ENCODE results near the gene PLEK.
"Not testable (repeated sequence)": the region's sequence is repeated elsewhere in the genome, so short reads cannot be mapped to it uniquely, and the experiment has no call there.

PLEK gene

DNA sequence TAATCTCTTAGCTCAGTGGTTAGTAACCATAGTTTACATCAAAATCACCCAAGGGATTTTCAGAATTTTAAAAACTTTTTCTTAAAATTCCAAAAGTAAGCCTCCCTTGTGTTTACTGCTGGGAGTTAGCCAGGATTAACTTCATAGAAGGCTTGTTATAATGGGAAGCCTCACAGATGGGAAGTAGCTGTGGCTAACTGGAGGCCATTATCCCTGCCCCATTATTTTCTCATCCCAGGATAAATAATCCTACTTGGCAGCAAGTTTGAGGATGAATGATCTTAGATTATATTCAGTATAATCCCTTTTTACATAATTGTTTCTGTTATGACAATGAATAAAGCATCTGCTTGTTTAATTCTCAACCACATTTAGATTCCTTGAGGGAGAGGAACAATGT, 25.5 kb downstream of the PLEK start:
- H3K27me3 ChIP-seq (replicated peaks; ENCODE audit: control insufficient read depth, insufficient read depth, low read length): no peaks in the 10 kb centered on the region
- DNase-seq (ENCODE audit: extremely low read depth, insufficient read length): no peak
- peak overlapping the region; percentile 58 for H3K4me3 ChIP-seq (replicated peaks; ENCODE audit: low read depth, low read length)
- peaks cover 30% of the 10 kb centered on the region for H3K36me3 ChIP-seq (ENCODE audit: control insufficient read depth, insufficient read depth, low read length)
- TF ChIP-seq, protein P1, sequence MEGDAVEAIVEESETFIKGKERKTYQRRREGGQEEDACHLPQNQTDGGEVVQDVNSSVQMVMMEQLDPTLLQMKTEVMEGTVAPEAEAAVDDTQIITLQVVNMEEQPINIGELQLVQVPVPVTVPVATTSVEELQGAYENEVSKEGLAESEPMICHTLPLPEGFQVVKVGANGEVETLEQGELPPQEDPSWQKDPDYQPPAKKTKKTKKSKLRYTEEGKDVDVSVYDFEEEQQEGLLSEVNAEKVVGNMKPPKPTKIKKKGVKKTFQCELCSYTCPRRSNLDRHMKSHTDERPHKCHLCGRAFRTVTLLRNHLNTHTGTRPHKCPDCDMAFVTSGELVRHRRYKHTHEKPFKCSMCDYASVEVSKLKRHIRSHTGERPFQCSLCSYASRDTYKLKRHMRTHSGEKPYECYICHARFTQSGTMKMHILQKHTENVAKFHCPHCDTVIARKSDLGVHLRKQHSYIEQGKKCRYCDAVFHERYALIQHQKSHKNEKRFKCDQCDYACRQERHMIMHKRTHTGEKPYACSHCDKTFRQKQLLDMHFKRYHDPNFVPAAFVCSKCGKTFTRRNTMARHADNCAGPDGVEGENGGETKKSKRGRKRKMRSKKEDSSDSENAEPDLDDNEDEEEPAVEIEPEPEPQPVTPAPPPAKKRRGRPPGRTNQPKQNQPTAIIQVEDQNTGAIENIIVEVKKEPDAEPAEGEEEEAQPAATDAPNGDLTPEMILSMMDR (IDR thresholded peaks at IDR 0.05; ENCODE audit: insufficient read depth, low read length, poor library complexity, severe bottlenecking): no peak

DNA sequence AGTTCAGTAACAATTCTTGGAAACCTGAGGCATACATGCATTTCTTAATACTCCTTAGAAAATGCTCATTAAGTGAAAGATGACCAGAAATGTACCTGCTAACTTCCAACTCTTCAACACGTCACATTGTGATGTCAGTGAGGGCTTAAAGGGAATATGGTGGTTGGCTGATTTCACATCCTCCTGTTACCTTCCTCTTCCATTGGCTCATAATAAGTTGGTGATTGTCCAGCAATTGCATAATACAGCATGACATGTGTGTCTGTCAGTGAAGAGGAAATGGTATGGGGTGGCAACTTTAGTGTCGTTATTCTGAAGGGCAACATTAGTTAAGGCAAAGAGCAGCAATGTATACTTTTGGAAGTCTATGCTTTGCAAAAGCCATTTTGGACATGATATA, 26.0 kb downstream of the PLEK start:
- no peaks in the 10 kb centered on the region for H3K27me3 ChIP-seq (replicated peaks; ENCODE audit: control insufficient read depth, insufficient read depth, low read length)
- H3K4me3 ChIP-seq (replicated peaks; ENCODE audit: low read depth, low read length): peak overlapping the region; percentile 58
- no peak for DNase-seq (ENCODE audit: extremely low read depth, insufficient read length)

DNA sequence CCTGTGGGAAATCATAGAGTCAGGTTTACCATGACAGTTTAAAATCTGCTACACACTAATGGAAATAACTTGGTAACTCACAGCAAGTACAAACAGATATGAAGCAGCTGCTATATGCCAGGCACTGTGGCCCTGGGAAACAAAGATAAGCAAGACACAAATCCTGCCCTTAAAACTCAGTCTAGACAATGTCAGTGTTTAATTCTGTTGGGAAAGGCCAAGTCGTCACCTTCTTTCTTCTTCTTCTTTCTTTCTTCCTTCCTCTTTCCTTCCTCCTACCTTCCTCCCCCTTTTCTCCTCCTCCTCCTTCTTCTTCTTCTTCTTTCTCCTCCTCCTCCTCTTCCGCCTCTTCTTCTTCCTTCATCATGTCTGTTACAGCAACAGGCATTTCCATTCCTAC, 26.8 kb downstream of the PLEK start:
- no peak for DNase-seq (ENCODE audit: extremely low read depth, insufficient read length)
- Histone ChIP-seq H3K27me3 (replicated peaks; ENCODE audit: control insufficient read depth, insufficient read depth, low read length) (no peaks in the 10 kb centered on the region), H3K4me3 (replicated peaks; ENCODE audit: low read depth, low read length) (no peak overlapping the region), H3K36me3 (ENCODE audit: control insufficient read depth, insufficient read depth, low read length) (peaks cover 36% of the 10 kb centered on the region)
- TF ChIP-seq, protein P1 (IDR thresholded peaks at IDR 0.05; ENCODE audit: insufficient read depth, low read length, poor library complexity, severe bottlenecking): no peak

More for the DNA sequence above, 26.0 kb downstream of the PLEK start:
- peaks cover 35% of the 10 kb centered on the region for H3K36me3 ChIP-seq (ENCODE audit: control insufficient read depth, insufficient read depth, low read length)
- TF ChIP-seq, protein P1 (IDR thresholded peaks at IDR 0.05; ENCODE audit: insufficient read depth, low read length, poor library complexity, severe bottlenecking): no peak

DNA sequence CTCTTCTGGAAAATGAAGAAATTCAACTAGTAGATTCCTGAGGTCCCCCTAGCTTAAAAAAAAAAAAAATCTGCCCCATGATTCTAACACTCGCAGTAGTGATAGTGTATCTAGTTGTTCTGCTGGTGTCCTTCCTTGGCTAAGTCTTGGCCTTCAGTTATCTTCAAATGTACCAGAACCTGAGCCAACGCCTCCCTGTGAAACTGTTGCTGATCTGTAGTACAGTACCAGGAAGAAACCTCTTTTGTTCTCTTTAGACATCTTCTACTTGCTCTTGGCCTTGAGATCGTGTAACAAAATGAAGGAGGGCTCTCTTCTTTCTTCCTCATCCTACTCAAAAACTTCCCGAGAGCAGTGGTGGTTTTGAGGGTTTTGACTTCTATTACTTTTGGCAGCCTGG, 31.0 kb downstream of the PLEK start:
- no peak overlapping the region for H3K4me3 ChIP-seq (replicated peaks; ENCODE audit: low read depth, low read length)
- no peaks in the 10 kb centered on the region for H3K27me3 ChIP-seq (replicated peaks; ENCODE audit: control insufficient read depth, insufficient read depth, low read length)
- H3K36me3 ChIP-seq (ENCODE audit: control insufficient read depth, insufficient read depth, low read length): peaks cover 26% of the 10 kb centered on the region
- no peak for DNase-seq (ENCODE audit: extremely low read depth, insufficient read length)
- TF ChIP-seq, protein P1 (IDR thresholded peaks at IDR 0.05; ENCODE audit: insufficient read depth, low read length, poor library complexity, severe bottlenecking): no peak

DNA sequence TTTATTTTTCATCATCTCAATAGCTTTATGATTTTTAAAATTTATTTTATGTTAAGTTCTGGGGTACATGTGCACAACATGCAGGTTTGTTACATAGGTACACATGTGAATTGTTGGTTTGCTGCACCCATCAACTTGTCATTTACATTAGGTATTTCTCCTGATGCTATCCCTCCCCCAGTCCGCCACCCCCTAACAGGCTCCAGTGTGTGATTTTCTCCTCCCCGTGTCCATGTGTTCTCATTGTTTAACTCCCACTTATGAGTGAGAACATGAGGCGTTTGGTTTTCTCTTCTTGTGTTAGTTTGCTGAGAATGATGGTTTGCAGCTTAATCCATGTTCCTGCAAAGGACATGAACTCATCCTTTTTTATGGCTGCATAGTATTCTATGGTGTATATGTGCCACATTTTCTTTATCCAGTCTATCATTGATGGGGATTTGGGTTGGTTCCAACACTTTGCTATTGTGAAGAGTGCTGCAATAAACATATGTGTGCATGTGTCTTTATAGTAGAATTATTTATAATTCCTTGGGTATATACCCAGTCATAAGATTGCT, 32.7 kb downstream of the PLEK start:
- H3K4me3 ChIP-seq (replicated peaks; ENCODE audit: low read depth, low read length); DNase-seq (ENCODE audit: extremely low read depth, insufficient read length); H3K27me3 ChIP-seq (replicated peaks; ENCODE audit: control insufficient read depth, insufficient read depth, low read length): not testable (repeated sequence)
- H3K36me3 ChIP-seq (ENCODE audit: control insufficient read depth, insufficient read depth, low read length): peaks cover 21% of the 10 kb centered on the region

GRCh38 chr2:68403199-68403644, 38.1 kb downstream of the PLEK start:
- no peaks in the 10 kb centered on the region for H3K27me3 ChIP-seq (replicated peaks; ENCODE audit: control insufficient read depth, insufficient read depth, low read length)
- H3K36me3 ChIP-seq (ENCODE audit: control insufficient read depth, insufficient read depth, low read length): no peaks in the 10 kb centered on the region
- no peak overlapping the region for H3K4me3 ChIP-seq (replicated peaks; ENCODE audit: low read depth, low read length)
- TF ChIP-seq, protein P1 (IDR thresholded peaks at IDR 0.05; ENCODE audit: insufficient read depth, low read length, poor library complexity, severe bottlenecking): no peak
- DNase-seq (ENCODE audit: extremely low read depth, insufficient read length): no peak

Measured in GM06990 (cell line).